Hepatocyte (in vitro differentiated cells): Measurements from ENCODE around the gene SPCS1. TPM values are rescaled to one million over a fixed set of nuclear protein-coding genes. Genes with fewer than 3 reads are reported as not detected.

Experiments
- DNase-seq: peaks from one replicate; pipeline ENCODE4 v3.0.0-alpha.2; 2016; ENCODE audit warnings: low spot score
- H2AFZ ChIP-seq: fragments of 200-600 bp; sonication (generic); 2 replicates; pipeline ENCODE4 v1.6.0; 2016; ENCODE audit warnings: antibody characterized with exemption, mild to moderate bottlenecking
- H3K27ac ChIP-seq: fragments of 200-600 bp; sonication (generic); 2 replicates; pipeline ENCODE4 v1.5.1; 2016; ENCODE audit warnings: mild to moderate bottlenecking
- H3K27me3 ChIP-seq: fragments of 200-600 bp; sonication (generic); 2 replicates; pipeline ENCODE4 v1.6.1; 2016
- H3K36me3 ChIP-seq: fragments of 200-600 bp; sonication (generic); replicated peaks from 2 replicates; pipeline ENCODE4 v1.5.1; 2016; ENCODE audit warnings: low read depth; ENCODE audit not compliant: insufficient read depth
- H3K4me1 ChIP-seq: fragments of 200-600 bp; sonication (generic); 2 replicates; pipeline ENCODE4 v1.5.1; 2016; ENCODE audit warnings: mild to moderate bottlenecking, moderate library complexity; ENCODE audit not compliant: insufficient read depth
- H3K4me2 ChIP-seq: fragments of 200-600 bp; sonication (generic); 2 replicates; pipeline ENCODE4 v1.6.0; 2016
- H3K4me3 ChIP-seq: fragments of 200-600 bp; sonication (generic); 2 replicates; pipeline ENCODE4 v1.5.1; 2016; ENCODE audit warnings: mild to moderate bottlenecking
- H3K79me2 ChIP-seq: fragments of 200-600 bp; sonication (generic); 2 replicates; pipeline ENCODE4 v1.6.0; 2017; ENCODE audit warnings: mild to moderate bottlenecking
- H3K9me2 ChIP-seq: fragments of 200-600 bp; sonication (generic); replicated peaks from 2 replicates; pipeline ENCODE4 v1.6.0; 2017; ENCODE audit warnings: mild to moderate bottlenecking; ENCODE audit not compliant: insufficient read depth
- H3K9me3 ChIP-seq: fragments of 200-600 bp; sonication (generic); 2 replicates; pipeline ENCODE4 v1.5.1; 2016; ENCODE audit warnings: low read depth, mild to moderate bottlenecking
- H4K20me1 ChIP-seq: fragments of 200-600 bp; sonication (generic); 2 replicates; pipeline ENCODE4 v1.6.0; 2016; ENCODE audit warnings: mild to moderate bottlenecking; ENCODE audit not compliant: insufficient read depth, poor library complexity, severe bottlenecking
- CTCF ChIP-seq: fragments of 200-600 bp; sonication (generic); IDR thresholded peaks from 2 replicates; pipeline ENCODE4 v1.5.1; 2016; ENCODE audit warnings: antibody characterized with exemption, mild to moderate bottlenecking; ENCODE audit not compliant: poor library complexity
- EZH2 ChIP-seq: fragments of 200-600 bp; sonication (generic); IDR thresholded peaks from 2 replicates; pipeline ENCODE4 v1.6.1; 2016; ENCODE audit warnings: antibody characterized with exemption, mild to moderate bottlenecking, borderline replicate concordance
- EZH2phosphoT487 ChIP-seq: fragments of 200-600 bp; sonication (generic); IDR thresholded peaks from one replicate; pipeline ENCODE4 v1.6.1; 2018; ENCODE audit warnings: antibody characterized with exemption, mild to moderate bottlenecking, low read depth, moderate library complexity; ENCODE audit not compliant: unreplicated experiment, severe bottlenecking
- WGBS: methylation state at CpG from one replicate; pipeline ENCODE4 v1.1.6; 2016; ENCODE audit warnings: low lambda C conversion rate; ENCODE audit errors: missing lambda C conversion rate; 5-methylcytosine and 5-hydroxymethylcytosine counted together
- polyA plus RNA-seq: library from polyadenylated mRNA; unstranded; fragments of >200 nt; fragmentation: Nextera tagmentation; extraction: Ambion mirVana; gene quantifications from 2 replicates; pipeline ENCODE4 v1.2.1, GENCODE V29; 2016
- total RNA-seq: library from RNA; depleted of rRNA; stranded (reverse); fragments of >200 nt; gene quantifications from 2 replicates; pipeline ENCODE4 v1.2.3, GENCODE V29; 2014

SPCS1 gene
- total and polyA plus RNA-seq, 2 experiments from 2014 or later: 158 to 219 TPM

GRCh38 chr3:52690560-52690959 lies 15.3 kb upstream of the SPCS1 start:
- no peaks in the 10 kb centered on the region for H3K27me3 ChIP-seq
- H3K36me3 ChIP-seq: peaks cover 15% of the 10 kb centered on the region
- H2AFZ ChIP-seq: no peak overlapping the region
- no peak overlapping the region for H3K4me3 ChIP-seq
- no peak for TF ChIP-seq EZH2
- TF ChIP-seq CTCF: no peak
- no peak for TF ChIP-seq EZH2phosphoT487
- no peaks in the 10 kb centered on the region for H3K9me3 ChIP-seq
- peaks cover 8% of the 10 kb centered on the region for H3K4me1 ChIP-seq
- no peak overlapping the region for H3K27ac ChIP-seq
- DNase-seq: no peak
- no peaks in the 10 kb centered on the region for H4K20me1 ChIP-seq
- 94% methylated on average over 2 of the region's 2 CpGs for WGBS
- H3K79me2 ChIP-seq: peaks cover 43% of the 10 kb centered on the region
- H3K9me2 ChIP-seq: no peaks in the 10 kb centered on the region
- H3K4me2 ChIP-seq: no peak overlapping the region

GRCh38 chr3:52693071-52693470 lies 12.8 kb upstream of the SPCS1 start:
- H3K4me3 ChIP-seq: no peak overlapping the region
- TF ChIP-seq CTCF (no peak), EZH2phosphoT487 (no peak), EZH2 (no peak)
- no peaks in the 10 kb centered on the region for H3K9me3 ChIP-seq
- no peak overlapping the region for H3K4me2 ChIP-seq
- no peaks in the 10 kb centered on the region for H3K9me2 ChIP-seq
- H3K36me3 ChIP-seq: peaks cover 15% of the 10 kb centered on the region
- H3K79me2 ChIP-seq: peaks cover 21% of the 10 kb centered on the region
- no peak overlapping the region for H3K27ac ChIP-seq
- H3K27me3 ChIP-seq: no peaks in the 10 kb centered on the region
- no peak overlapping the region for H2AFZ ChIP-seq
- H4K20me1 ChIP-seq: no peaks in the 10 kb centered on the region
- H3K4me1 ChIP-seq: no peaks in the 10 kb centered on the region
- no peak for DNase-seq

- no peak overlapping the region for H3K4me2 ChIP-seq
- H3K9me2 ChIP-seq: no peaks in the 10 kb centered on the region
- no peak for TF ChIP-seq CTCF
- H2AFZ ChIP-seq: no peak overlapping the region
- no peaks in the 10 kb centered on the region for H3K9me3 ChIP-seq
- H3K27ac ChIP-seq: no peak overlapping the region
- DNase-seq: no peak
- 97% methylated on average over 7 of the region's 7 CpGs for WGBS
- H3K79me2 ChIP-seq: peaks cover 11% of the 10 kb centered on the region
- H3K36me3 ChIP-seq: peaks cover 12% of the 10 kb centered on the region
- H4K20me1 ChIP-seq: no peaks in the 10 kb centered on the region
- no peaks in the 10 kb centered on the region for H3K4me1 ChIP-seq
- H3K27me3 ChIP-seq: no peaks in the 10 kb centered on the region
- no peak overlapping the region for H3K4me3 ChIP-seq
These were observed 11.2 kb upstream of the SPCS1 start for GRCh38 chr3:52694528-52695189.
